Endometrial microvascular endothelial cells (primary cell): Measurements from ENCODE around the gene CDH4. TPM values are rescaled to one million over a fixed set of nuclear protein-coding genes. Genes with fewer than 3 reads are reported as not detected.

Experiments used
- in situ Hi-C: cut with HindIII; loops from 2 replicates; pipeline ENCODE4 v1.10.0; 2017; ENCODE audit warnings: low sequenced_read_pairs, low pct_unique_long_range_greater_than_20kb; ENCODE audit errors: inconsistent ontology term
- total RNA-seq: library from RNA; depleted of rRNA; stranded (reverse); fragments of >200 nt; gene quantifications from one replicate; pipeline ENCODE4 v1.2.3, GENCODE V29; 2015; ENCODE audit errors: inconsistent ontology term

CDH4 gene
- total RNA-seq, 1 donor from 2014 or later: 31.2 TPM

DNA sequence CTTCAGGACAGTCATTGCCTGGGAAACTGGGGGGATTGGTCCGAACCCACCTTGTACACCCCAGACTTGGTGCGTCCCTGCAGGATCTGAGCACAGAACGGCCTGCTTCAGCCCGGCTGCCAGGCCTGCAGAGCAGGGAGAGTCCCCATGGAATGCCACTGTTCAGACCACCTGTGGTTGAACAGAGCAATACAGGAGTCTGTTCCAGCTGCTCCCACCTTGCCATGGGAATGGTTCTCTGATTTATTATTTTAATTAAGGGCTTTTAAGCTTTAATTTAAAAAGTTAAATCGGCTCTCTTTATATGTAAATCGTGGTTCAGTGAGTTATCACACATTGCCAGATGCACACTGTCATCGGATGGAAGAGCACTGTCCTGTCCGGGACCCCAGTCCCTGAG is 310.4 kb downstream of the CDH4 start:
- in situ Hi-C loops: no loop called here

GRCh38 chr20:61562897-61563504 is 310.9 kb downstream of the CDH4 start:
- in situ Hi-C loops: no loop called here

- in situ Hi-C loops: no loop called here
Observed at GRCh38 chr20:61564628-61565027, 312.6 kb downstream of the CDH4 start.

DNA sequence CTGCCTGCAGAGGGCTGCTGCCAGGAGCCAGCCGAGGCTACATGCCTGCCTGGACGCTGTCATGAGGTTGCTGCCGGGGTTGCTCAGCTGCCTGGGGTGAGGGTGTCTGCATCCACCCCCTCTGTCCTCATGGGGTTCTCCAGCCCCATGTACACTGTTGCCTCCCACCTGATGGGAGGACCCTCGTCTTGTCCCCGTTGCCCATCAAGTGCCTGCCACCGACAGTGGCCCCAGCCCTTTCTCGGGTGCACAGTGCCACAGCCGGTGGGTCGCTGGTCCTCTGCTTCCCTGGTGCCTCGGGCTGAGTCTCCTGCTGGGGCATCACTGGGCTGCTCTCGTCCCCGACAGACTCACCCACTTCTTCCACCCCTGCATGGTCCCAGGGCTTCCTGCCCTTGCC is 313.7 kb downstream of the CDH4 start:
- in situ Hi-C loops: no loop called here

- in situ Hi-C loops: no loop called here
Observed at GRCh38 chr20:61566691-61567090, 314.6 kb downstream of the CDH4 start.

- in situ Hi-C loops: no loop called here
Observed at GRCh38 chr20:61567204-61567603, 315.1 kb downstream of the CDH4 start.

GRCh38 chr20:61569825-61570224 is 317.8 kb downstream of the CDH4 start:
- in situ Hi-C loops: no loop called here

- in situ Hi-C loops: no loop called here
Observed at GRCh38 chr20:61570646-61571195, 318.7 kb downstream of the CDH4 start.

DNA sequence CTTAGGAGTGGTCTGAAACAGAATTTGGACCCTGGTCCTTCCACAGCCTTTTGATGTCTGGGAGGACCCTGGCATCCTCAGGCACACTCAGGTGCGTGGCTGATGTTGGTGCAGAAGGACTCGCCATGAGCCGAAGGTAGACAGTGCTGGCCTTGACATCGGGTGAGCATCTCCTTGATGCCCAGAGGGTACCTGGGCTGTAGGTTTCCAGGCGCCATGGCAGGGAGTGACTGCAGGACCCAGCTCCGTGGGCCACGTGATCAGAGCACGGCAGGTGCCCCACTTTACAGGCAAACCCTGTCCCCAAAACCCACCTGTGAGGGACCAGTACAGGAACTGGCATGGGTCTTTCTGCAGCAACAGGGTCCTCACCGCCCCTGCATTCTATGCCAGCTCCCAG is 319.2 kb downstream of the CDH4 start:
- in situ Hi-C loops: no loop called here

DNA sequence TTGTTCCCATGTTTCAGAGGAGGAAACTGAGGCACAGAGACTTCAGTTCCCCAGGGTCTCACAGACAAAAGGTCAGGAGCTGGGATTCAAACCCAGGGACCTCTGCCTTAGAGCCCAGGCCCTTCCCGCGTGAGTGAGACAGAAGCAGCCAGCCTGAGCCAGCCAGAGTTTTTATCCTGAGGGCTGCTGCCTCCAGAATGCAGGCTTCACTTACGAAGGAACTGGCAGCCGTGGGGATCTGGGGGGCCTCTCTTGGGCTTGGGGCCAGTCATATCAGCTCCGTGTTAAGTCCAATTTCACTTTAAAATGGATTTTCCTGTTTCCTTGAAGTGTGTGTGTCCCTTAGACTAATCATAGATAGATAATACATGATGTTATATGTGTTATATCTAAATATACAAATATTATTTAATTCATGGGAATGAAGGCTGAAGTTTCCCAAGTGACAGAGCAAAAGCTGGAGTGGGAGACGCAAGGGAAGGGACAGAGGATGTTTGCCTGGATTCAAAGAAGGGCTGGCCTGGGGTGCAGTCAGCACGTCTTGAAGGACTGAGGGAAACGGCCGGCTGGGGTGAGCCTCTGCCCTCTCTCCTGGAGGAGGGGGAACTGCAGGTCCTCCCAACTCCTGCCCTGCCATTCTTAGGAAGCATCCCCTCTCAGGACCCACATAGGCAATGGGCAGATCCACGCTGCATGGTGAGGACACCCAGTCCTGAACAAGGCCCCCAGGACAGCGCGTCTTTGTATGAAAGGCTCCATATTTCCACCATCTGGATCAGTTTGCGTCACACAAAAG is 320.1 kb downstream of the CDH4 start:
- in situ Hi-C loops: no loop called here

GRCh38 chr20:61572789-61573188 is 320.7 kb downstream of the CDH4 start:
- in situ Hi-C loops: no loop called here

DNA sequence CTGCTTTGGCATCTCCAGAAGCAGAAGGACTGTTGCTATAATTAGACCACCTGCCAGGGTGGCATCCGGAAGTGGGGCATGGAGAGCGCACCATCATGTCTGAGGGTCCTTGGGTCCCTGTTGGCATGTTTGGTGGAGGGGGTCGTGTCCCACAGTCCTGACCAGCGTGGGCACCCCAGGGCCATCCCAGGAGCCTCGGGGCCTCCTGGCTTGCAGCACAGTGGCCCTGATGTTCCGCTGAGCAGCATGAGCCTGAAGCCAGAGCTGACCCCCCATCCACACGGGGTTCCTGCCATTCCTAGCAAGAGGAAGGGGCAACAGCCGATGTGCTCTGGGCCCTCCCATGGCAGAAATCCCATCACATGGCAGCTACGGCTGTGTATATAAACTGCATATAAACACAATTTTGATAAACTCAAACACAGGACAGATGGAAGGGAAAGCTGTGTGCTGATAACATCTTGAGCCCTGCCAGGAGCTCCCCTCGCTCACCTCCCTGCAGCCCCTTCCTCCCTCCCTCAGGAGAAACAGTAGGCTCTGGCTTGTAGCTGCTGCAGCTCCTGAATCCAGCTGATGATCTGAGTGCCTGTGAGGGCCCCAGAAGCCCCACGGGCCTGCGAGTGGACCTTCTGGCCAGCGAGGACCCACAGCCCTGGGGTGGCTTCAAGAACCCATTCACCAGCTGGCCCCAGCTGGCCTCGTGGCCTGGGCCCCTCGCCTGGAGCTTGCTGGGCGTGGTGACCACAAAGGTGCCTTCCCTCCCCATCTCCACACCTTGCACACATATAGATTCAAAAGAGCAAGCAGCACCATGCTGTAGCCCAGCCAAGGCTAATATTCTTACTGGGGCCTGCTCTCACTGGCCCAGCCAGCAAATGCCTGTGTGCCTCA is 321.6 kb downstream of the CDH4 start:
- in situ Hi-C loops: no loop called here

DNA sequence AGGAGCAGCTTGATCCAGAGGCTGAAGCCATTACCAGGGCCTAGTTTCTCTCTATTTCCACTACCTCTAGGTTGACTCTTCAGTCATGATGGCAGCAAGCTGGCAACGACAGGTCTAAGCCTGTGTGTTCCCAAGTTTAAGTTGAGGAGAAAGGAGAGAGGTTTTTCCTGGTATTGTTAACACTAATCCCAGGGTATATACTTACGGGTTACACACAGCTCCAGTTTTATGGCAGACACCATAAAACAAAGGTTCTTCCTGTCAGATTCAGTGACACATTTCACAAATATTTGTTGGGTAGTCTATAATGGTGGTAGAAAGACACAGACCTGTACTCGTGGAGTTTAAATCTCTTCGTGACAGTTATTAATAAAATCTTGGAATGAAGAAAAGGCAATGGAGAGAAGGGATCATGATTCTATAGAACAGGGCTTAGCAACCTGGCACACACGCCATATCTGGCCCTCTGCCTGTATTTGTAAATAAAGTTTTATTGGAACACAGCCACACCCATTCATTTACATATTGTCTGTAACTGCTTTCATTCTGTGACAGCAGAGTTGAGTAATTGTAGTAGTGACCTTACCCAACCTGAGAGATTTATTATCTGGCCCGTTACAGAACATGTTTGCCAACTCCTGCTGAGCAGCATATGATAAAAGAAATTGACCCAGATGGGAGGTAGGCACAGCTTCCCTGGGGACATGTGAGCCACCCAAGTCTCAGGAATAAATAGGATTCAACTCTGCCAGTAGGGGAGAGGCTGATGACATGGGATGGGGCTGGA is 323.3 kb downstream of the CDH4 start:
- in situ Hi-C loops: no loop called here

DNA sequence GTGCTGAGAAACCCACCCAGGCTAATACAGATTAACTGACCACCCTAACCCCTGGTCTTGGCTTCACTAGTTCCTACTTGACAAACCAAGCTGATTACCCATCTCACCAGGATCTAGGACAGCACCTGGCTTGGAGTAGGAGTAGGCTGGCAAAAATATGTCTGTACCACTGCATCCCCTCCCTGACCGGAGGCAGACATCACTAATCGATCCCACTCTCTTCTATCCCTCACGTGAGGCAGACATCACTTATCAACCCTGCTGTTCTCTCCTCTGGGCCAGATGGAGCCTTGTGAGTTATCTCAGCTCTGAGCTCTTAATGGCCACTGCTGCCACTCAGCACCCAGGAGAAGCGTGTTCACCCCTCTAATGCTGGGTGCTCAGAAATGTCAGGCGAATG is 324.3 kb downstream of the CDH4 start:
- in situ Hi-C loops: no loop called here

DNA sequence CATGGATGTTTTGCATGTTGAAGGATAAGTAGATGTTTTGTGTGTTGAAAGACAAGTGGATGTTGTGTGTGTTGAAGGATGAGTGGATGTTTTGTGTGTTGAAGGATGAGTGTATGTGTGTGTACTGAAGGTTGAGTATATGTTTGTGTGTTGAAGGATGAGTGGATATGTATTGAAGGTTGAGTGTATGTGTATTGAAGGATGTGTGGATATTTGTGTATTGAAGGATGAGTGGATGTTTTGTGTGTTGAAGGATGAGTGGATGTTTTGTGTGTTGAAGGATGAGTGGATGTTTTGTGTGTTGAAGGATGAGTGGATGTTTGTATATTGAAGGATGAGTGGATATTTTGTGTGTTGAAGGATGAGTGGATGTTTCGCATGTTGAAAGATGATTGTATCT is 325.0 kb downstream of the CDH4 start:
- in situ Hi-C loops: no loop called here

DNA sequence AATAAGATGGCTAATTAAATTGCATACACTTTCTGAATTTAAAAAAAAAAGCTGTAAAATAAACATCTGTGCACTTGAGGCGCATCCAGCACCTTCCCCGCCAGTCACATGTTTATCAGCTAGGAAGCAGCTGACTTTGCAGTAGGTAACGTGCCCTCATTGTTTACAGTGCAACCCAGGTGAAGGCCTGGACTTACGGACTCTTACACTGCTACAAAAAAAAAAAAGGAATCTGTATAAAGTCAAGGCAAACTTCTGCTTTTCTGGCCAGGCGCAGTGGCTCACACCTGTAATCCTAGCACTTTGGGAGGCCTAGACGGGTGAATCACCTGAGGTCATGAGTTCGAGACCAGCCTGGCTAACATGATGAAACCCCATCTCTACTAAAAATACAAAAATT is 327.8 kb downstream of the CDH4 start:
- in situ Hi-C loops: no loop called here

DNA sequence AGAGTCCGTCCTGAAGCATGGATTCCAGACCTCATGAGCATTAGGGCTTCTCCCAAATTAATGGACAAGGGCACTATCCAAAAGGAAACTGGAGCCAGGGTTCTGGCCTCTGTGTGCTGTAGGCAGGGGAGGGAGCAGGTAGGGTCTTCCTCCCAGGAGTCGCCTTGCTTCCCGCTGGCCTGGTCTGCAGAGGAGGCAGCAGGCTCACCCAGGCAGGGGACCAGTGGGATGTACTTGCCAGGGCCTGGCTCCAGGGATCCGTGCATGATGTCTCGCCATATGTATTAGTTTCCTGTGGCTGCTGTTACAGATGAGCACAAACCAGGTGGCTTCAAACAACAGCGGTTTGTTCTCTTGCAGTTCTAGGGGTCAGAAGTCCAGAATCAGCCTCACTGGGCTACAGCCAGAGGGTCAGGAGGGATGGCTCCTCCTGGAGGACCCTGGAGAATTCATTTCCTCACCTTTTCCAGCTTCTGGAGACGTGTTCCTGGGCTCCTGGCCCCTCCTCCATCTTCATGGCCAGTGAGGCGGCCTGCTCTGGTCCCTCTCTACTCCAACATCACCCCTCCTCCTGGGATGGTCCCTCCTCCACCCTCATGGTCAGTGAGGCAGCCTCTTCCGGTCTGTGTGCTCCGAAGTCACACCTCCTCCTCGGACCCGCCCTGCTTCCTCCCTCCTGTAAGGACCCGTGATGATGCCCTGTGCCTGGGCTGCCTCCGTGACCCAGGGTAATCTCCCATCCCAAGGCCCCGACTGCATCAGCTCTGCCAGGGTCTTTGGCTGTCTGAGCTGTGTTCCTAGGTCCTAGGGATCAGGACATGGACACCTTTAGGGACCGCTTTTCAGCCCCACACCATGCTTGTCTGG is 329.1 kb downstream of the CDH4 start:
- in situ Hi-C loops: no loop called here

DNA sequence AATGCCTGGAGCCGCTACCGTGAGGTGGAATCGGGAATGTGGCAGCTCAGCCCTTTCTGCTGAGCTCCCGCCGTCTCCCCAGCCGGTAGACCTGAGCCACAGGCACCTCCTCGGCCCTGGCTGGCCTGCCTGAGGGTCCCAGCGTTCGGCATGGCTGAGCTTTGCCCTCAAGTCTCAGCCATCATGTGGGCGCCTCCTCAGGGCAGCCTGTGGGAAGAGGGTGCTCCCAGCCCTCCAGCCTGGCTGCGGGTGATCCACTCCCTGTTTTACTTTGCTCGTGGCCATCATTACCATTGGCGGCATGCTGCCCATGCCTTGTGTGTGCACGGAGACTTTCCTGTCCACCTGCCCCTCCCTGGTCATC is 329.7 kb downstream of the CDH4 start:
- in situ Hi-C loops: no loop called here
